IPS-NIHi7 (cell line): ENCODE measurements around the gene ZNF343.
"Not testable (repeated sequence)": the region's sequence is repeated elsewhere in the genome, so short reads cannot be mapped to it uniquely, and the experiment has no call there.

Experiments
- DNase-seq: peaks from one replicate; pipeline ENCODE4 v3.0.0; 2012; ENCODE audit warnings: mixed read lengths; ENCODE audit errors: extremely low spot score

ZNF343 gene

GRCh38 chr20:2521369-2522305 lies 12.9 kb upstream of the ZNF343 start:
- DNase-seq = peak; percentile 50

GRCh38 chr20:2520617-2521016 lies 11.9 kb upstream of the ZNF343 start:
- DNase-seq = no peak

GRCh38 chr20:2519115-2519809 lies 10.5 kb upstream of the ZNF343 start:
- no peak for DNase-seq

GRCh38 chr20:2518558-2518957 lies 9.8 kb upstream of the ZNF343 start:
- DNase-seq = no peak

- no peak for DNase-seq
These were observed 9.4 kb upstream of the ZNF343 start for GRCh38 chr20:2518096-2518495.

- no peak for DNase-seq
These were observed 7.7 kb upstream of the ZNF343 start for GRCh38 chr20:2516399-2516798.

- DNase-seq = no peak
These were observed 6.5 kb upstream of the ZNF343 start for GRCh38 chr20:2515203-2515602.

GRCh38 chr20:2509794-2510193 lies 1.1 kb upstream of the ZNF343 start:
- peak; percentile 53 for DNase-seq

- DNase-seq = no peak
These were observed 710 bp upstream of the ZNF343 start for GRCh38 chr20:2509468-2509781.

- no peak for DNase-seq
These were observed 662 bp downstream of the ZNF343 start for GRCh38 chr20:2507875-2508630.

- no peak for DNase-seq
These were observed 1.3 kb downstream of the ZNF343 start for GRCh38 chr20:2507464-2507863.

- DNase-seq = not testable (repeated sequence)
These were observed 2.3 kb downstream of the ZNF343 start for GRCh38 chr20:2506426-2506825.

GRCh38 chr20:2504803-2505202 lies 3.9 kb downstream of the ZNF343 start:
- DNase-seq = not testable (repeated sequence)

GRCh38 chr20:2502808-2503384 lies 5.8 kb downstream of the ZNF343 start:
- not testable (repeated sequence) for DNase-seq

GRCh38 chr20:2485661-2486060 lies 23.1 kb downstream of the ZNF343 start:
- DNase-seq = no peak

GRCh38 chr20:2485080-2485479 lies 23.6 kb downstream of the ZNF343 start:
- no peak for DNase-seq

- no peak for DNase-seq
These were observed 25.2 kb downstream of the ZNF343 start for GRCh38 chr20:2483504-2483903.

GRCh38 chr20:2480381-2480780 lies 28.3 kb downstream of the ZNF343 start:
- no peak for DNase-seq

GRCh38 chr20:2476742-2477615 lies 31.7 kb downstream of the ZNF343 start:
- DNase-seq = peak; percentile 49

- DNase-seq = no peak
These were observed 32.6 kb downstream of the ZNF343 start for GRCh38 chr20:2475850-2476741.
